Measurements from ENCODE around the gene IGFBP4.

GRCh38 chr17:40448639-40449261 lies 5.5 kb downstream of the IGFBP4 start:
- TF ChIP-seq CTCF (IDR thresholded peaks at IDR 0.05 in 8 of 11, conservative IDR thresholded peaks at IDR 0.05 in 3 of 11) (no peak), POLR2A (IDR thresholded peaks at IDR 0.05) (no peak)

All from spleen (tissue), 7 donors.